Astrocyte of the cerebellum (primary cell): ENCODE measurements around the gene MAT2A.

Experiments
- DNase-seq: peaks from one replicate; pipeline ENCODE4 v3.0.0-alpha.2; 2011; ENCODE audit warnings: low read depth
- H3K4me3 ChIP-seq: 2 replicates; pipeline ENCODE4 v1.5.1; 2011; ENCODE audit warnings: mild to moderate bottlenecking, low read depth, low read length, moderate library complexity
- CTCF ChIP-seq: IDR thresholded peaks from 2 replicates; pipeline ENCODE4 v1.5.1; 2012; ENCODE audit warnings: low read length, low read depth, moderate library complexity, mild to moderate bottlenecking; ENCODE audit errors: missing control alignments
- in situ Hi-C: cut with HindIII; loops from 2 replicates; pipeline ENCODE4 v1.10.0; 2017; ENCODE audit warnings: low sequenced_read_pairs

The MAT2A gene

GRCh38 chr2:85514323-85514722 lies 24.6 kb upstream of the MAT2A start:
- no peak for DNase-seq
- no peak for TF ChIP-seq CTCF
- in situ Hi-C loops, result no loop called here
- no peak overlapping the region for H3K4me3 ChIP-seq

GRCh38 chr2:85516653-85517389 lies 22.1 kb upstream of the MAT2A start:
- DNase-seq, result no peak
- TF ChIP-seq CTCF, result no peak
- H3K4me3 ChIP-seq, result no peak overlapping the region
- in situ Hi-C loops, result no loop called here

- TF ChIP-seq CTCF, result no peak
- no peak overlapping the region for H3K4me3 ChIP-seq
- no peak for DNase-seq
- in situ Hi-C loops, result no loop called here
These were observed 16.8 kb upstream of the MAT2A start for GRCh38 chr2:85522090-85522647.

GRCh38 chr2:85523062-85523902 lies 15.7 kb upstream of the MAT2A start:
- no peak for DNase-seq
- in situ Hi-C loops, result no loop called here
- H3K4me3 ChIP-seq, result no peak overlapping the region
- TF ChIP-seq CTCF, result no peak

- DNase-seq, result no peak
- in situ Hi-C loops, result no loop called here
- H3K4me3 ChIP-seq, result no peak overlapping the region
- no peak for TF ChIP-seq CTCF
These were observed 15.0 kb upstream of the MAT2A start for GRCh38 chr2:85523903-85524335.

- no peak overlapping the region for H3K4me3 ChIP-seq
- DNase-seq, result no peak
- TF ChIP-seq CTCF, result no peak
- in situ Hi-C loops, result no loop called here
These were observed 14.5 kb upstream of the MAT2A start for GRCh38 chr2:85524336-85524908.
